PC-3 (cell line): ENCODE measurements around the gene SDK1. TPM values are rescaled to one million over a fixed set of nuclear protein-coding genes. Genes with fewer than 3 reads are reported as not detected.
"Not testable (repeated sequence)": the region's sequence is repeated elsewhere in the genome, so short reads cannot be mapped to it uniquely, and the experiment has no call there.

Experiments used
- ATAC-seq: fragments of 200-7000 bp; cut with Tn5 transposase; 2 replicates; pipeline ENCODE4 v1.9.1; 2020; ENCODE audit warnings: mild to moderate bottlenecking, moderate library complexity
- BruUV-seq: library from RNA; stranded (reverse); fragments of 400-500 nt; replicated peaks from 2 replicates; lab custom pipeline; 2021; lab: Mats Ljungman, UMichigan
- CTCF ChIA-PET: fragments of 300-600 bp; sonication (Branson Sonifier 250); formaldehyde crosslinking; loops from one replicate; lab custom pipeline; 2022; ENCODE audit warnings: antibody characterized with exemption; lab: Charles Lee
- POLR2A ChIA-PET: fragments of 300-600 bp; sonication (Branson Sonifier 250); formaldehyde crosslinking; loops from one replicate; lab custom pipeline; 2022; ENCODE audit warnings: antibody characterized with exemption; ENCODE audit not compliant: unreplicated experiment; lab: Charles Lee
- DNase-seq: peaks from one replicate; pipeline ENCODE4 v3.0.0-alpha.2; 2015
- H2AFZ ChIP-seq: fragments of 300-600 bp; sonication (generic); 2 replicates; pipeline ENCODE4 v1.6.0; 2016; ENCODE audit warnings: antibody characterized with exemption, low read length
- H3F3A ChIP-seq: fragments of 300-600 bp; sonication (generic); one replicate; pipeline ENCODE4 v1.6.0; 2017; ENCODE audit warnings: antibody characterized with exemption, low read length, control low read depth, mild to moderate bottlenecking; ENCODE audit not compliant: unreplicated experiment
- H3K27ac ChIP-seq: fragments of 300-600 bp; sonication (generic); 2 replicates; pipeline ENCODE4 v1.5.1; 2016; ENCODE audit warnings: mild to moderate bottlenecking, low read length
- H3K27me3 ChIP-seq: fragments of 300-600 bp; sonication (generic); 2 replicates; pipeline ENCODE4 v1.6.1; 2016; ENCODE audit warnings: low read length, mixed read lengths
- H3K36me3 ChIP-seq: fragments of 300-600 bp; sonication (generic); 2 replicates; pipeline ENCODE4 v1.6.1; 2016; ENCODE audit warnings: low read depth, mixed run types, low read length, mixed read lengths
- H3K4me1 ChIP-seq: fragments of 300-600 bp; sonication (generic); 2 replicates; pipeline ENCODE4 v1.5.1; 2016; ENCODE audit warnings: low read length; ENCODE audit not compliant: insufficient read depth
- H3K4me2 ChIP-seq: fragments of 300-600 bp; sonication (generic); 2 replicates; pipeline ENCODE4 v1.6.0; 2016; ENCODE audit warnings: low read length
- H3K4me3 ChIP-seq: fragments of 300-600 bp; sonication (generic); 2 replicates; pipeline ENCODE4 v1.5.1; 2016; ENCODE audit warnings: mild to moderate bottlenecking, low read length, mixed read lengths
- H3K79me2 ChIP-seq: fragments of 300-600 bp; sonication (generic); 2 replicates; pipeline ENCODE4 v1.6.1; 2017; ENCODE audit warnings: low read length, mixed read lengths
- H3K9ac ChIP-seq: fragments of 300-600 bp; sonication (generic); 2 replicates; pipeline ENCODE4 v1.6.0; 2016; ENCODE audit warnings: mild to moderate bottlenecking, low read length
- H3K9me2 ChIP-seq: fragments of 300-600 bp; sonication (generic); replicated peaks from 2 replicates; pipeline ENCODE4 v1.6.1; 2016; ENCODE audit warnings: mixed run types, low read length, mixed read lengths
- H3K9me3 ChIP-seq: fragments of 300-600 bp; sonication (generic); 2 replicates; pipeline ENCODE4 v1.6.1; 2016; ENCODE audit warnings: low read length, mixed read lengths
- H4K20me1 ChIP-seq: fragments of 300-600 bp; sonication (generic); 2 replicates; pipeline ENCODE4 v1.6.1; 2016; ENCODE audit warnings: low read length, mixed read lengths
- CTCF ChIP-seq: fragments of 300-600 bp; sonication (generic); conservative IDR thresholded peaks from 2 replicates; pipeline ENCODE4 v1.5.1; 2017; ENCODE audit warnings: antibody characterized with exemption, low read depth, mild to moderate bottlenecking, low read length
- EZH2 ChIP-seq: fragments of 300-600 bp; sonication (generic); IDR thresholded peaks from one replicate; pipeline ENCODE4 v1.6.1; 2017; ENCODE audit warnings: antibody characterized with exemption, mild to moderate bottlenecking, low read length; ENCODE audit not compliant: unreplicated experiment
- EZH2phosphoT487 ChIP-seq: fragments of 300-600 bp; sonication (generic); IDR thresholded peaks from 2 replicates; pipeline ENCODE4 v1.6.1; 2018; ENCODE audit warnings: mild to moderate bottlenecking, antibody characterized with exemption, low read length, borderline replicate concordance
- intact Hi-C: fragments of 100-400 bp; cut with micrococcal nuclease; formaldehyde crosslinking; loops from 2 replicates; pipeline ENCODE4 v1.9.0; 2023
- total RNA-seq: library from RNA; depleted of rRNA; stranded (reverse); fragments of >200 nt; gene quantifications from 2 replicates; pipeline ENCODE4 v1.2.3, GENCODE V29; 2014

SDK1 gene
- total RNA-seq, 1 experiment from 2014 or later = 2.8 TPM

- Histone ChIP-seq H4K20me1 (no peaks in the 10 kb centered on the region), H3K27me3 (no peaks in the 10 kb centered on the region), H3K4me1 (no peaks in the 10 kb centered on the region), H3K9me3 (no peaks in the 10 kb centered on the region), H3K4me2 (no peak overlapping the region), H3K4me3 (no peak overlapping the region), H3F3A (no peaks in the 10 kb centered on the region), H3K36me3 (no peaks in the 10 kb centered on the region), H3K27ac (no peak overlapping the region), H3K79me2 (no peaks in the 10 kb centered on the region), H3K9ac (no peak overlapping the region), H3K9me2 (no peaks in the 10 kb centered on the region), H2AFZ (no peak overlapping the region)
- intact Hi-C loops = no loop called here
- ATAC-seq (no peak), DNase-seq (no peak)
- ChIA-PET POLR2A (no interaction called here), CTCF (no interaction called here)
- TF ChIP-seq CTCF = no peak
- no peak for TF ChIP-seq EZH2
- TF ChIP-seq EZH2phosphoT487 = no peak
- no TSS peak for BruUV-seq
These were observed 960.0 kb downstream of the SDK1 start for GRCh38 chr7:4260867-4261600.

- H4K20me1 ChIP-seq = no peaks in the 10 kb centered on the region
- no peaks in the 10 kb centered on the region for H3K4me1 ChIP-seq
- H3K27me3 ChIP-seq = no peaks in the 10 kb centered on the region
- H3K27ac ChIP-seq = no peak overlapping the region
- H3K4me3 ChIP-seq = no peak overlapping the region
- intact Hi-C loops = no loop called here
- H3K9me2 ChIP-seq = no peaks in the 10 kb centered on the region
- no peak for DNase-seq
- no peak for ATAC-seq
- TF ChIP-seq CTCF (no peak), EZH2 (no peak), EZH2phosphoT487 (no peak)
- no TSS peak for BruUV-seq
- no peak overlapping the region for H3K4me2 ChIP-seq
- no peaks in the 10 kb centered on the region for H3K9me3 ChIP-seq
- no peak overlapping the region for H2AFZ ChIP-seq
- POLR2A ChIA-PET = no interaction called here
- no peaks in the 10 kb centered on the region for H3F3A ChIP-seq
- H3K36me3 ChIP-seq = no peaks in the 10 kb centered on the region
- CTCF ChIA-PET = no interaction called here
- no peak overlapping the region for H3K9ac ChIP-seq
- H3K79me2 ChIP-seq = no peaks in the 10 kb centered on the region
These were observed 960.5 kb downstream of the SDK1 start for GRCh38 chr7:4261601-4261960.

- H3K9me2 ChIP-seq, ATAC-seq, H4K20me1 ChIP-seq, H2AFZ ChIP-seq, H3K36me3 ChIP-seq, H3K27me3 ChIP-seq, H3K4me3 ChIP-seq, CTCF ChIA-PET, H3K79me2 ChIP-seq, intact Hi-C loops, H3K9ac ChIP-seq, BruUV-seq, DNase-seq, H3K9me3 ChIP-seq, H3F3A ChIP-seq, H3K4me2 ChIP-seq, H3K27ac ChIP-seq, POLR2A ChIA-PET: not testable (repeated sequence)
- H3K4me1 ChIP-seq = peaks cover 12% of the 10 kb centered on the region; the same call in 1 of the 2 replicates
These were observed 963.2 kb downstream of the SDK1 start for GRCh38 chr7:4264206-4264605.
